GM19099 (cell line): ENCODE results near the gene WRAP73.

Experiments
- POLR2A ChIP-seq: IDR thresholded peaks from 3 replicates; pipeline ENCODE4 v1.6.1; 2011; ENCODE audit warnings: low read depth; ENCODE audit not compliant: insufficient read length; ENCODE audit errors: extremely low read depth

Gene WRAP73

GRCh38 chr1:3646596-3646995, 3.3 kb downstream of the WRAP73 start:
- no peak for TF ChIP-seq POLR2A

GRCh38 chr1:3645666-3646355, 4.1 kb downstream of the WRAP73 start:
- TF ChIP-seq POLR2A: no peak

- no peak for TF ChIP-seq POLR2A
Measured at GRCh38 chr1:3645247-3645646, 4.7 kb downstream of the WRAP73 start.

GRCh38 chr1:3644273-3644672, 5.6 kb downstream of the WRAP73 start:
- TF ChIP-seq POLR2A: no peak

- TF ChIP-seq POLR2A: no peak
Measured at GRCh38 chr1:3642919-3643675, 6.8 kb downstream of the WRAP73 start.

GRCh38 chr1:3641816-3642215, 8.1 kb downstream of the WRAP73 start:
- TF ChIP-seq POLR2A: no peak

- TF ChIP-seq POLR2A: no peak
Measured at GRCh38 chr1:3641046-3641760, 8.7 kb downstream of the WRAP73 start.

- no peak for TF ChIP-seq POLR2A
Measured at GRCh38 chr1:3640121-3640837, 9.6 kb downstream of the WRAP73 start.

- no peak for TF ChIP-seq POLR2A
Measured at GRCh38 chr1:3639397-3639911, 10.4 kb downstream of the WRAP73 start.

- no peak for TF ChIP-seq POLR2A
Measured at GRCh38 chr1:3638676-3639075, 11.2 kb downstream of the WRAP73 start.

GRCh38 chr1:3638027-3638426, 11.9 kb downstream of the WRAP73 start:
- TF ChIP-seq POLR2A: no peak

GRCh38 chr1:3636531-3636930, 13.4 kb downstream of the WRAP73 start:
- TF ChIP-seq POLR2A: no peak

- TF ChIP-seq POLR2A: no peak
Measured at GRCh38 chr1:3636080-3636479, 13.8 kb downstream of the WRAP73 start.

- TF ChIP-seq POLR2A: no peak
Measured at GRCh38 chr1:3634059-3634800, 15.7 kb downstream of the WRAP73 start.
